Neural cell (in vitro differentiated cells): ENCODE data around the gene BCL2L14.

Experiments used
- EP300 ChIP-seq: fragments of 450-650 bp; conservative IDR thresholded peaks from 2 replicates; pipeline ENCODE4 v1.6.1; 2014; ENCODE audit warnings: antibody characterized with exemption, mild to moderate bottlenecking, moderate library complexity; ENCODE audit not compliant: poor library complexity, severe bottlenecking
- EZH2 ChIP-seq: fragments of 200-600, 300-800 bp; shearing (Covaris generic), sonication (generic); IDR thresholded peaks from 2 replicates; pipeline ENCODE4 v1.6.1; 2014; ENCODE audit warnings: antibody characterized with exemption, low read length, borderline replicate concordance, mild to moderate bottlenecking; ENCODE audit not compliant: insufficient read depth, poor library complexity, severe bottlenecking
- MXI1 ChIP-seq: fragments of 450-650 bp; conservative IDR thresholded peaks from 2 replicates; pipeline ENCODE4 v1.6.1; 2014; ENCODE audit warnings: antibody characterized with exemption, mild to moderate bottlenecking; ENCODE audit not compliant: poor library complexity, severe bottlenecking
- POLR2AphosphoS5 ChIP-seq: IDR thresholded peaks from 2 replicates; pipeline ENCODE4 v1.6.1; 2012
- RAD21 ChIP-seq: fragments of 450-650 bp; conservative IDR thresholded peaks from 2 replicates; pipeline ENCODE4 v1.6.1; 2014; ENCODE audit warnings: antibody characterized with exemption, mild to moderate bottlenecking, moderate library complexity
- TAF1 ChIP-seq: IDR thresholded peaks from 2 replicates; pipeline ENCODE4 v1.6.1; 2012; ENCODE audit warnings: low read depth
- TF ChIP-seq, protein P1 (sequence below): fragments of 450-650 bp; IDR thresholded peaks from 2 replicates; pipeline ENCODE4 v1.5.1; 2014; ENCODE audit warnings: antibody characterized with exemption, mild to moderate bottlenecking, moderate library complexity; ENCODE audit not compliant: poor library complexity, severe bottlenecking
- TF ChIP-seq, protein P2 (sequence below): IDR thresholded peaks from 2 replicates; pipeline ENCODE4 v1.6.1; 2012; ENCODE audit warnings: borderline replicate concordance

DNA sequence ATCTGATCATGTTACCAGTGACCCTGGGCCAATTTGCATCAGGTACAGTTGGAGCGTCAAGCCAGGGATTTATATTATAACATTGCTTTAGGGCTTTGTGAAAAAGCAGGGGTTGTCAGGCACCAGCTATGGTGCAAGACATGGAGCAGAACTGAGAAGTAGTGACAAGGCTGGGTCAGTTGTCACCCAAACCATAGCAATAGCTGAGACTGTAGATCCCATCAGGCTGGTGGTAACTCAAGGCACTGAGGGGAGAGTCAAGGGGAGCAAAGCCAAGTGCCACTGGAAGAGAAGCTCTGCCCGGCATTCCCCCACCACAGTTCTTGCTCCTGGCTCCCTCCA is 16.9 kb downstream of the BCL2L14 start:
- TF ChIP-seq, protein P1, sequence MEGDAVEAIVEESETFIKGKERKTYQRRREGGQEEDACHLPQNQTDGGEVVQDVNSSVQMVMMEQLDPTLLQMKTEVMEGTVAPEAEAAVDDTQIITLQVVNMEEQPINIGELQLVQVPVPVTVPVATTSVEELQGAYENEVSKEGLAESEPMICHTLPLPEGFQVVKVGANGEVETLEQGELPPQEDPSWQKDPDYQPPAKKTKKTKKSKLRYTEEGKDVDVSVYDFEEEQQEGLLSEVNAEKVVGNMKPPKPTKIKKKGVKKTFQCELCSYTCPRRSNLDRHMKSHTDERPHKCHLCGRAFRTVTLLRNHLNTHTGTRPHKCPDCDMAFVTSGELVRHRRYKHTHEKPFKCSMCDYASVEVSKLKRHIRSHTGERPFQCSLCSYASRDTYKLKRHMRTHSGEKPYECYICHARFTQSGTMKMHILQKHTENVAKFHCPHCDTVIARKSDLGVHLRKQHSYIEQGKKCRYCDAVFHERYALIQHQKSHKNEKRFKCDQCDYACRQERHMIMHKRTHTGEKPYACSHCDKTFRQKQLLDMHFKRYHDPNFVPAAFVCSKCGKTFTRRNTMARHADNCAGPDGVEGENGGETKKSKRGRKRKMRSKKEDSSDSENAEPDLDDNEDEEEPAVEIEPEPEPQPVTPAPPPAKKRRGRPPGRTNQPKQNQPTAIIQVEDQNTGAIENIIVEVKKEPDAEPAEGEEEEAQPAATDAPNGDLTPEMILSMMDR = no peak
- TF ChIP-seq POLR2AphosphoS5 = no peak
- no peak for TF ChIP-seq EZH2
- TF ChIP-seq, protein P2, sequence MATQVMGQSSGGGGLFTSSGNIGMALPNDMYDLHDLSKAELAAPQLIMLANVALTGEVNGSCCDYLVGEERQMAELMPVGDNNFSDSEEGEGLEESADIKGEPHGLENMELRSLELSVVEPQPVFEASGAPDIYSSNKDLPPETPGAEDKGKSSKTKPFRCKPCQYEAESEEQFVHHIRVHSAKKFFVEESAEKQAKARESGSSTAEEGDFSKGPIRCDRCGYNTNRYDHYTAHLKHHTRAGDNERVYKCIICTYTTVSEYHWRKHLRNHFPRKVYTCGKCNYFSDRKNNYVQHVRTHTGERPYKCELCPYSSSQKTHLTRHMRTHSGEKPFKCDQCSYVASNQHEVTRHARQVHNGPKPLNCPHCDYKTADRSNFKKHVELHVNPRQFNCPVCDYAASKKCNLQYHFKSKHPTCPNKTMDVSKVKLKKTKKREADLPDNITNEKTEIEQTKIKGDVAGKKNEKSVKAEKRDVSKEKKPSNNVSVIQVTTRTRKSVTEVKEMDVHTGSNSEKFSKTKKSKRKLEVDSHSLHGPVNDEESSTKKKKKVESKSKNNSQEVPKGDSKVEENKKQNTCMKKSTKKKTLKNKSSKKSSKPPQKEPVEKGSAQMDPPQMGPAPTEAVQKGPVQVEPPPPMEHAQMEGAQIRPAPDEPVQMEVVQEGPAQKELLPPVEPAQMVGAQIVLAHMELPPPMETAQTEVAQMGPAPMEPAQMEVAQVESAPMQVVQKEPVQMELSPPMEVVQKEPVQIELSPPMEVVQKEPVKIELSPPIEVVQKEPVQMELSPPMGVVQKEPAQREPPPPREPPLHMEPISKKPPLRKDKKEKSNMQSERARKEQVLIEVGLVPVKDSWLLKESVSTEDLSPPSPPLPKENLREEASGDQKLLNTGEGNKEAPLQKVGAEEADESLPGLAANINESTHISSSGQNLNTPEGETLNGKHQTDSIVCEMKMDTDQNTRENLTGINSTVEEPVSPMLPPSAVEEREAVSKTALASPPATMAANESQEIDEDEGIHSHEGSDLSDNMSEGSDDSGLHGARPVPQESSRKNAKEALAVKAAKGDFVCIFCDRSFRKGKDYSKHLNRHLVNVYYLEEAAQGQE = no peak
- TF ChIP-seq EP300 = no peak
- no peak for TF ChIP-seq MXI1
- TF ChIP-seq TAF1 = no peak
- no peak for TF ChIP-seq RAD21
